AG04449 (cell line): ENCODE data around the gene UGT1A9.

ENCODE experiments used
- CTCF ChIA-PET: fragments of 350-600 bp; formaldehyde crosslinking; extraction: SDS; loops from one replicate; lab custom pipeline; 2021; ENCODE audit warnings: antibody characterized with exemption; lab: Yijun Ruan, JAX
- POLR2A ChIA-PET: fragments of 400-600, 350-600 bp; formaldehyde crosslinking; extraction: SDS; loops from one replicate; lab custom pipeline; 2020; ENCODE audit warnings: antibody characterized with exemption, inconsistent platforms; lab: Yijun Ruan, JAX
- DNase-seq: peaks from one replicate; pipeline ENCODE4 v3.0.0-alpha.2; 2010; ENCODE audit warnings: low read depth, low spot score
- H3K4me3 ChIP-seq: 2 replicates; pipeline ENCODE4 v1.5.1; 2011; ENCODE audit warnings: low read depth, mild to moderate bottlenecking, control low read depth, low read length
- TF ChIP-seq, protein P1 (sequence below): IDR thresholded peaks from one replicate; pipeline ENCODE4 v1.5.1; 2011; ENCODE audit warnings: mild to moderate bottlenecking, moderate library complexity, low read length, control low read depth, inconsistent platforms; ENCODE audit not compliant: insufficient read depth; ENCODE audit errors: missing control alignments

Gene UGT1A9

DNA sequence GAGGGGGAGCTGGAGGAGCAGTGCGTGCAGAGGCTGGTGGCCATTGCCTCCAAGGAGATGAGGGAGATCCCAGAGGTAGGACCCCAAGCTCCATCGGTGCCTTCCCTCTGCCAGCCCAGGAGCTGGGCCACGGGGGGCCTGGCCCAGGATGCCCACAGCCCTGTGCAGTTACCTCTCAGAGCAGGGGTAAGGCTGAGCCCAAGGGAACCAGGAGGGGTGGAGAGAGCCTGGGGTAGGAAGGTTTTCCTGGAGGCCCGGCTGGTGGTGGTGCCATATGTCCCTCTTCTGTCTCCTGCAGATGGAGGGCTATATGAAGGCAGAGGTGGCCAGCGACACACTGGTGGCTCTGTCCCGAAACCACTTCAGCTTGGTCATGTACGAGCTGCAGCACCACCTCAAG, 117.9 kb downstream of the UGT1A9 start:
- ChIA-PET CTCF (no interaction called here), POLR2A (no interaction called here)
- no peak for DNase-seq
- no peak overlapping the region for H3K4me3 ChIP-seq
- TF ChIP-seq, protein P1, sequence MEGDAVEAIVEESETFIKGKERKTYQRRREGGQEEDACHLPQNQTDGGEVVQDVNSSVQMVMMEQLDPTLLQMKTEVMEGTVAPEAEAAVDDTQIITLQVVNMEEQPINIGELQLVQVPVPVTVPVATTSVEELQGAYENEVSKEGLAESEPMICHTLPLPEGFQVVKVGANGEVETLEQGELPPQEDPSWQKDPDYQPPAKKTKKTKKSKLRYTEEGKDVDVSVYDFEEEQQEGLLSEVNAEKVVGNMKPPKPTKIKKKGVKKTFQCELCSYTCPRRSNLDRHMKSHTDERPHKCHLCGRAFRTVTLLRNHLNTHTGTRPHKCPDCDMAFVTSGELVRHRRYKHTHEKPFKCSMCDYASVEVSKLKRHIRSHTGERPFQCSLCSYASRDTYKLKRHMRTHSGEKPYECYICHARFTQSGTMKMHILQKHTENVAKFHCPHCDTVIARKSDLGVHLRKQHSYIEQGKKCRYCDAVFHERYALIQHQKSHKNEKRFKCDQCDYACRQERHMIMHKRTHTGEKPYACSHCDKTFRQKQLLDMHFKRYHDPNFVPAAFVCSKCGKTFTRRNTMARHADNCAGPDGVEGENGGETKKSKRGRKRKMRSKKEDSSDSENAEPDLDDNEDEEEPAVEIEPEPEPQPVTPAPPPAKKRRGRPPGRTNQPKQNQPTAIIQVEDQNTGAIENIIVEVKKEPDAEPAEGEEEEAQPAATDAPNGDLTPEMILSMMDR = no peak

GRCh38 chr2:233791151-233791882, 119.6 kb downstream of the UGT1A9 start:
- TF ChIP-seq, protein P1 = no peak

GRCh38 chr2:233791883-233792329, 120.2 kb downstream of the UGT1A9 start:
- no peak overlapping the region for H3K4me3 ChIP-seq
- POLR2A ChIA-PET = no interaction called here
- no peak for DNase-seq
- CTCF ChIA-PET = no interaction called here
- TF ChIP-seq, protein P1 = no peak

More at GRCh38 chr2:233791151-233791882, 119.6 kb downstream of the UGT1A9 start:
- CTCF ChIA-PET = no interaction called here
- DNase-seq = no peak
- H3K4me3 ChIP-seq = no peak overlapping the region
- POLR2A ChIA-PET = no interaction called here

DNA sequence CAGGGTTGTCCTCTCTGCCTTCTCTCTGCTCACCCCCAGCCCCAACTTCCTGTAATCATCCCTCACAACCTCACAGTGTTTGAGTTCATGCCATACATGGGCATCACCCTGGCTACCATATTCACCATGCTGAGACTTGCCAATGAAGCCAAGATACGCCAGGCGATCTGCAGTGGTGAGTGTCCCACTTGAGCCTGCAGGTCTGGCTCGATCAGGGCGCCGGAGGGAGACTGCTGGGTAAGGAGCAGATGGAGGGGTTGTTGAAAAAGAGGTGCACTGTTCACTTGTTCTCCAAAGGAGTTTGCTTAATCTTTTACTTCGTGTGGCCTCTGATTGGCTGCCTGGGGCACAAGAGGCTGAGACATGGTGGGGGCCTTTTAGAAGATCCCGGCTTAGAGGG, 121.0 kb downstream of the UGT1A9 start:
- no peak for DNase-seq
- ChIA-PET POLR2A (no interaction called here), CTCF (no interaction called here)
- no peak overlapping the region for H3K4me3 ChIP-seq
- TF ChIP-seq, protein P1 = no peak

GRCh38 chr2:233793465-233794127, 121.9 kb downstream of the UGT1A9 start:
- DNase-seq = no peak
- ChIA-PET POLR2A (no interaction called here), CTCF (no interaction called here)
- H3K4me3 ChIP-seq = no peak overlapping the region
- TF ChIP-seq, protein P1 = no peak

DNA sequence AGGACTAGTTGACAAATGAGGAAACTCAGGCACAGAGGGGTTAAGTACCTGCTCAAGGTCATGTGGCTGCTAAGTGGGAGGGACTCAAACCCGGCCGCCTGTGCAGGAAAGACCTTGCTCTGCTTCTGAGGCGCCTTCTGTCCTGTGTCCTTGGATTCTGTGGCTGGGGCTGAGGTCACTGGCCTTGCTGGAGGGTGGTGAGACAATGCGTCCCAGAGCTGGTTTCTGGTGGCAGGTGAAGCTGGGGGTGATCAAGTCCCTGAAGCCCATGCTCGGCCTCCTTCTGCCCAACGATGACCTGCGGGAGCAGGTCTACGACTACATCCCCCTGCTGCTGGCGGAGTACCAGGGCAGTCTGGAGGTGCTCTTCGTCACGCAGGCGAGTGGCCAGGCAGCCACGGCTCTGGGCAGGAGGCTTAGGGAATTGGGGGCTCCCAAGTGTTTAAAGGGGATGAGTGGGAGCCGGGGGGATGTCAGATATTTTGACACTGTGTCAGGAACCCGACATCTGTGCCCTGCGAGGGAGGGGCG, 122.5 kb downstream of the UGT1A9 start:
- CTCF ChIA-PET = no interaction called here
- TF ChIP-seq, protein P1 = no peak
- no peak for DNase-seq

More for the DNA sequence above, 122.5 kb downstream of the UGT1A9 start:
- H3K4me3 ChIP-seq = no peak overlapping the region
- POLR2A ChIA-PET = no interaction called here
